Stimulated activated naive CD4-positive, alpha-beta T cell (primary cell): ENCODE results near the gene ZNF319.
"Not testable (repeated sequence)": the region's sequence is repeated elsewhere in the genome, so short reads cannot be mapped to it uniquely, and the experiment has no call there.

ENCODE experiments used
- DNase-seq, 6 experiments: peaks; one replicate each; lab custom pipeline; 2025; lab: John Stamatoyannopoulos, UW

Gene ZNF319

GRCh38 chr16:58021661-58022551 lies 21.4 kb upstream of the ZNF319 start:
- DNase-seq, result no peak

DNA sequence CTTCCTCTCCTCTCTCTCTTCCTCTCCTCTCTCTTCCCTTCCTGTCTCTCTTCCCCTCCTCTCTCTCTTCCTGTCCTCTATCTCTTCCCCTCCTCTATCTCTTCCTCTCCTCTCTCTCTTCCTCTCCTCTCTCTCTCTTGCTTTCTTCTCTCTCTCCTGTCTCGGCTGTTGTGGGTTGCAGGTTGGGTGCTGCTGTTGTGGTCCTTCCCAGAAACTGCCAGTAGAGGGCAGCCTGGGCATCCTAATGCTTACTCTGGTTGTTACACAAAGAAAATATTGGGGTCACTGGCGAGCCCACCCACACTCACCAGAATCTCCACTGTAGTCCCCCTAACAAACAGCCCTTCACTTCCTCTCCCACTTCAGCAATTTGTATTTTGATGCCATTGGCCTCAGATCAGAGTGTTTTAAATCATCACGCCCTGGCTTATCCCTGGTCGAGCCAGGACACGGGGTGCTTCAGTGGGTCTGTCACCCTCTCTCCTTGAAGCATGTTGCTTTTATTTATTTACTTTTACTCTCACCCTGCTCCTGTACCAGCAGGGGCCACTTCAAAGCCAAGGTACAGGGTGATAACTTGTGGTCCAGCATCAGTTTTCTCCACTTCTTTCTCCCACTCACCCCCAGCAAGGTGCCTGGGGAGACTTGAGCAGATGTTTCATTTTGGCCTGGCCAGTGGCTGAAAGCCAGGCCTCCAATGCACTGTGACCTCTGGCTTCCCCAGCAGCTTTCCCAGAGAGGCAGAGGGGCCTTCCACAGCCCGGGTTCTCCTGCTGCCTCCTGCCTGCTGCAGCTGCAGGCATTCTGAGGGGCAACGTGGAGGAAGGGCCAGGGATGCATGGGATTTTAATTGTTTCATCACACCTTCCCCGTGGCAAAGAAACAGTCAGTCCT lies 20.4 kb upstream of the ZNF319 start:
- peak; percentile 36 to 64 (median 51) for DNase-seq

DNA sequence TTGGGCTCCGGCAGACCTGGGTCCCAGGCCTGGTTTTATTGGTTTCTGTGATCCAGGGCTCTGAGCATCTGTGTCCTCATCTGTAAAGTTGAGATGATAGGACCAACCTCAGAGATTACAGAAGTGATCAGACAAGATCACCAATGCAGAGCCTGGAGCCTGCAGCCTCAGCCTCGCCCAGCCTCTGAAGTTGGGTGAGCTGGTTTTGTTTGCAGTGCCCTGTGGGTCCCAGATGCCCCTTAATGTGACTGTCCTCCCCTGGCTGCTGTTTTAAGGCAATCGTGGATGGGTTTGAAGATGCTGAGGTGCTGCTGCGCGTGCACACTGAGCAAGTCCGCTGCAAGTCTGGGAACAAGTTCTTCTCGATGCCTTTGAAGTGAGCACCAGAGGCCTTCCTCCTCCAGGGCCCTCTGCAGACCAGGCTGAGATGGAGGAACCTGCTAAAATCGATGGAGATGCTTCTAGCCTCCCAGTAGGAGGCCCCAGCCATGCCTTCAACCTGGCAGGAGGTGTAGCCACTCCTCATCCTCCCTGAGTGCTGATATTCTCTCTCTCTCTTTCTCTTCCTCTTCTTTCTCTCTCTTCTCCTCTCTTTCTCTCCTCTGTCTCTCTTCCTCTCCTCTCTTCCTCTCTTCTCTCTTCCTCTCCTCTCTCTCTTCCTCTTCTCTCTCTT lies 19.5 kb upstream of the ZNF319 start:
- no peak for DNase-seq

DNA sequence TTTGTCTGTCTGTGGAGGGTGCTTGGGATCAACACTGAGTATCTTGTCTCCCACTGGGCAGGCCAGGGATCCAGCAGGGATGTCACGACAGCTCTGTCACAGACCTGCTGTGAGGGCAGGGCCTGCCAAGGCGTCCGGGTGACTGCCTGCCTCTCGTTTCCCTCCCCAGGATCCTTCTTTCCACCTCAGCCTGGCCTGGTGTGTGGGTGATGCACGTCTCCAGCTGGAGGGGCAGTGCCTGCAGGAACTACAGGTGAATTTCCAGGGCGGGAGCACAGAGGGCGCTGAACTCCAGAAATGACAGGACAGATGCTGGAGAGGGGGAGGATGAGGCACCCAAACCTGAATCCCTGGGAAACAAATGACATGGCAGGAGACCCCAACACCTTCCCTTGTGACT lies 18.3 kb upstream of the ZNF319 start:
- DNase-seq, result no peak

GRCh38 chr16:58016840-58017446 lies 16.5 kb upstream of the ZNF319 start:
- no peak for DNase-seq

DNA sequence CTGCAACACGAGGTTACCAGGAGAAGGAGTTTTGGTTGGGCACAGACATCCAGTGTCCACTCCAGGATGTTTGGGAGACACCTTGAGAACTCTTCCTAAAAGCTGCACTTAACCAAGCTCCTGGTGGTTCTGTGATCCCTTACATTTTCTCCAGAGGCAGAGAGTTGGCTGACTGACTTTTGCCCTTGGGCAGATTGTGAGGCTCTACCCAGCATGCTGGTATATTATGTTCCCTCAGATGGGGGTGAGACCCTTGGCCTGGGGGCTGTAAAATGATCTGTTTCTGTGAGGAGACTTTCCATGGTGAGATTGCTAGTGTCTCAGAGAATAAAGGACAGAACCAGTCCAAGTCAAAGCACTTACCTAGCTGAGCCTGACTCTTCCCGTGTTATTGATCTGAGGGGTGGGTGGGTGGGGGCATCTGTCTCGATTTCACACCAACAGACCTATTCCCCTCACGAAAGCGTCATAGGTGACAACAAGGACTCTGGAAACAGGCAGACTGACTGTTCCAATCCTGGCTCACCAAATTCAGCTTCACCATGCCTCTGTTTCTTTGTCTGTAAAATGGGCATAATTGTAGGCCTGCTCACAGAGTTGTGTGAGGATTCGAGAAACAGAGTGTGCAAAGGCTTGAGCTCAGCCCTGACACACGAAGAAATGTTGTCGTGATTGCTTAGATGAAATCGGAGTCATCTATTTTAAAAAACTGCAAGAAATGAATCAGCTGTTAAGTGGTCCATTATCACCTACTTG lies 12.9 kb upstream of the ZNF319 start:
- no peak for DNase-seq

GRCh38 chr16:58012481-58012880 lies 12.0 kb upstream of the ZNF319 start:
- no peak for DNase-seq

DNA sequence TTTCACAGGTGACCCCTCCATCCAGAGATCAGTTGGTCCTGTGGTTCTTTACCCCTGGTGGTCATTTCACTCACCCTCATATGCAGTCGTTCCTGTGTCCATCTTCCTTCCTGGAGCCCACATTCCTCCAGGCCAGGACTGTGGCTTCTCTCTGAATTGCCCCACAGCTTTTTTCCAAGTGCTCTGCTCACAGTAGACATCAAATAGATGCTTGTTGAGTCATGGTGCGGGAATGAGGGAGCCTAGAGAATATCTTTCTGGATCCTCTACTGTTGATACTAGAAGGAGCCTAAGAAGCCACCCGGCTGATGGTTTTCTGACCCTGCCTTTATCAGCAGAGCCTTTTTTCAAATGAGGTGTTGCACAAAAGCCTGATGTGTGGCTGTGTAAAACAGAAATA lies 11.2 kb upstream of the ZNF319 start:
- DNase-seq, result no peak

- no peak for DNase-seq
Observed at GRCh38 chr16:58010886-58011285, 10.4 kb upstream of the ZNF319 start.

DNA sequence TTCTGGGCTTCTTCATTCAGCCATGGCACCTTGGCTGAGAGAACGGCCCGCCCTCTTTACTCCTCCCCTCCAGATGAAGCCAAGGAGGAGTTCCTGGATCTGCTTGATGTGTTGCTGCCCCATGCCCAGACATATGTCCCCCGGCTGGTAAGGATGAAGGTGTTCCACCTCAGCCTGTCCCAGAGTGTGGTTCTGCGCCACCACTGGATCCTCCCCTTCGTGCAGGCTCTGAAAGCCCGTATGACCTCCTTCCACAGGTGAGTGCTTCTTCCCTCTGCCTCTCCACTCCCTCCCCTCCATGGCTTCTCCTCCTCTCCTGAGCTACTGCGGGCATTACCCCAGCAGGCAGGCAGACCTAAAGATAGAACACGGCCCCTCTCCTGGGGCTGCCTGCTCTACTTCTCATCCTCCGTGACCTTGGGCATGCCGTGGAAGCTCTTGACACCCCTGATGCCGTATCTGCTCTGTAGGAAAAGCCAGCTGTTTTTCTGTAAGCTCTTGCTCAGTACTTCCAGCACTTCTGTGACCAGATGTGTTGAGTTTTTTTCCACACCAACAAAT lies 9.5 kb upstream of the ZNF319 start:
- no peak for DNase-seq

- DNase-seq, result not testable (repeated sequence)
Observed at GRCh38 chr16:58004736-58005135, 4.3 kb upstream of the ZNF319 start.

DNA sequence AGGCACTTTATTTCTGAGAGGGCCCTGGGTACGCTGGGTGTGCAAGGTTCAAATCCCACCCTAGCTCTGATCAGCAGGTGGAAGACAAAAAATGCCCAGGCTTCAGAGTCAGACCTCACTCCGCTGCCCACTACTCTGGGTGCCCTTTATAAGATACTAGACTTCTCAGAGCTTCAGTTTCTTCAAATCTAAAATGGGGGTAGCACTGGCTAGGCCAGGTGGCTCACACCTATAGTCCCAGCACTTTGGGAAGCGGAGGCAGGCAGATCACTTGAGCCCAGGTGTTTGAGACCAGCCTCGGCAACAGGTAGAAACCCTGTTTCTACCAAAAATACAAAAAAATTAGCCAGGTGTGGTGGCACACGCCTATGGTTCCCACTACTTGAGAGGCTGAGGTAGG lies 2.5 kb upstream of the ZNF319 start:
- no peak for DNase-seq

DNA sequence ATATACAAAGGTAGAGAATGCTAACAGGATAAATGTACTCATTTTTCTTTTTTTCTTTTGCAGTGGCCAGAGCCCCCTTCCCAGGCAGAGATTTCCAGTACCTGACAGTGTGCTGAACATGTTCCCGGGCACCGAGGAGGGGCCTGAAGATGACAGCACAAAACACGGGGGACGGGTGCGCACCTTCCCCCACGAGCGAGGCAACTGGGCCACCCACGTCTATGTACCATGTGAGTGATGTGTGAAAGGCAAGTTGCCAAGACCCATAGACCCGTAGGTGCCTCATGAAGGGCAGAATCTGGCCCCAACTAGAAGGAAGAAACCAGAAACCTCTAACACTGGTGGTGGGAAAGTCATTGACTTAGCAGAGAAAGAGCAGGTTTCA lies 1.9 kb upstream of the ZNF319 start:
- no peak for DNase-seq

DNA sequence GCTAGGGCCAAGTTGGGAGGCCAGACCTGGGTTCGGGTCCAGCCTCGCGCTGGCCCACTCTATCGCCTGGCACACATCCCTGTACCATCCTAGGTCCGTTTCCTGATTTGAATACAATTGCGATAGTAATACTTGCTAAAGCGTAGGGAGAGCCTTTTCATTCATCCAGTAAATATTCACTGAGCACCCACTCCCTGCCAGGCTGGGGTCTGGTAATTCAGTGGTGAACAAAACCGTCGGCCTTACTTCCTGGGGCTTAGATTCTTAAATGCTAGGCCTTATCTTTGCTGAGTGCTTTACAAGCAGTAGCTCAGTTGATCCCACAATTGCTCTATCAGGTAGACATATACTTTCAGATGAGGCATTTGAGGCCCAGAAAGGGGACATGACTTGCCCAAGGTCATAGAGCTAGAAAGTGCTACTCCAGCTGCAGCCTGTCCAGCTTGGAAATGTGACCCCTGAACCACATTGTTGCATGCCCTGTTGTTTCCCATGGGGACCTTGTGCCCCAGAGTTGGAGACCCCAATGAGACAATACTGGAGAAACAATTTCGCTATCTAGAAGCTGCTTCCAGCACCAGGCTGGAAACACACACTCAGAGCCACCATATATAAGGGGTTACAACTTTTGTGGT lies 1.4 kb upstream of the ZNF319 start:
- no peak for DNase-seq

GRCh38 chr16:58000706-58001676 lies 519 bp upstream of the ZNF319 start, which contains the start of gene USB1:
USB1 (plus strand) TSS chr16:58001407; CDS start chr16:58001484, 77 bp downstream.
- DNase-seq, result peak; percentile 66 to 89 (median 80)

DNA sequence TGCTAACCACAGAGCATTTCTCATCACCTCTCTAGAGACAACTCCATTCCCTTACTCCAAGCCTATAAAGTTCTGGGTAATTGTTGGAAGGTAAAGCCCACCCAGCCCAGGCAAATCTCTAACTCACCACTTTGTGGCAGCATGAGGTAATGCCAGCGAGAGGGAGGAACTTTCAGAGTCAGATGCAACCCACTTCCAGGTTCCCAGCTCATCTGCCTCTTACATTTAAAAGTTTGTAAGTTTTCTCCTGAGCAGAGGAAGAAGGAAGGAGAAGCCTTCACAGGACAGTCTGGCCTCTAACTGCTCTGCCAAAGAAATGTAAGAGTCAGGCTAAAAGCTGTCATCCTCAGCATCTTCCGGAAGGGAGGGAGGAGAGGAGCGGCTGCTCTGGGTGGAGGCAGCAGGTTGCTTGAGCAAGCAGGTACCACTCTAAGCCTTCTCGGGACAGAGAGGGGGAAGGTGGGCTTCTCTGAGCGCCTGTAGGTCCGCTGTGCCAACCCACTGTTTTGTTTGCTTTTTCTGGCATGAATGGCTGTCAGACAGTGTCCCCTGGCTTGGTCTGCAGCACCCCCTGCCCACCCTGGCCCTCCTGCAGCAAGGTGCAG lies 1.0 kb downstream of the ZNF319 start:
- peak in 4 of 6 experiments; percentile 43 to 71 (median 52) for DNase-seq

DNA sequence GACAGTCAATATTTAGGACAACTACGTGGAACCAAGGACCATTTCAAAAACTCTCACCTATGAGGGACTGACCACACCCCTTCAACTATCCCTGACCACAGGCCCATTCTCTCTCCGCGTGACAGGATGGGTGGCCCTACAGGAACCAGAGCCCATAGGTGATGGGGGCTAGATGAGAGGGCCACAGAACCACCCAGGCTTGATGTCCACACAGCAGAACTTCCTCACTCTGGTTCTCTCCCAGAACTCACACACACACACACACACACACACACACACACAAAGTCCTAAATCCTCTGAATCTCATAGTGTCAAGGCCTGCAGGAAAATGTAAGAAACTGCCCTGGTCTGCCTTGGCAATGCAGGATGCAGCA lies 1.5 kb downstream of the ZNF319 start:
- no peak for DNase-seq

DNA sequence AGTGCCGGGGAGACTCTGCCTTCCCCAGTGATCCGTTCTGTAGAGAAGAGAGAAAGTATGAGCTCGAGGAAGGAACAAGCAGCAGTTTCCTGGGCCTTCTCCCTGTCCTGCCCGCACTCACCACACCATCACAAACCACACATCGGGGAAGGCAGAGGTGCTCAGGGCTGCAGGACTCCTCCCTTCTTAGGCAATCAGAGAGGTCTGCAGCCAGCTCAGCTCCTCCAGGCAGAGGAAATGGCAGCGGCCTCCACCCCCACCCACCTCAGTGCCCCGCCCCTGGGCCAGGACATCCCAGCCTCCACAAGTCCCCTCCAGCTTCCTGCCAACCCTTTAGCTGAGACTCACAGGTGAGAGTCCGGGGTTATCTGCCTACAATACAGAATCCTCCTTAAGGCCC lies 2.0 kb downstream of the ZNF319 start:
- DNase-seq, result peak in 5 of 6 experiments; percentile 8 to 48 (median 24)
